HL-60 (cell line): Measurements from ENCODE around the gene ZNF610.

Source experiments
- DNase-seq, 2 experiments: peaks; one replicate each; pipeline ENCODE4 v3.0.0-alpha.2; 2010 to 2020; ENCODE audit warnings: low read depth in 1 of 2, low spot score in 1 of 2
- H3K27ac ChIP-seq: fragments of 250-450 bp; sonication (Bioruptor Pico); replicated peaks from 2 replicates; pipeline ENCODE4 v1.5.1; 2020; ENCODE audit warnings: mild to moderate bottlenecking, moderate library complexity
- H3K27me3 ChIP-seq: fragments of 250-450 bp; sonication (Bioruptor Pico); 2 replicates; pipeline ENCODE4 v1.5.1; 2021; ENCODE audit warnings: mild to moderate bottlenecking, moderate library complexity; ENCODE audit not compliant: insufficient read depth, poor library complexity, severe bottlenecking
- H3K4me3 ChIP-seq: replicated peaks from 2 replicates; pipeline ENCODE4 v1.5.1; 2011; ENCODE audit warnings: mild to moderate bottlenecking, control low read depth, low read length; ENCODE audit not compliant: insufficient read depth
- GABPA ChIP-seq: IDR thresholded peaks from 2 replicates; pipeline ENCODE4 v1.6.1; 2012; ENCODE audit warnings: low read depth
- POLR2AphosphoS5 ChIP-seq: IDR thresholded peaks from 2 replicates; pipeline ENCODE4 v1.6.1; 2012; ENCODE audit warnings: low read depth
- SPI1 ChIP-seq: IDR thresholded peaks from 2 replicates; pipeline ENCODE4 v1.6.1; 2012; ENCODE audit warnings: low read depth, mild to moderate bottlenecking, borderline replicate concordance
- TF ChIP-seq, protein P1 (sequence below): IDR thresholded peaks from one replicate; pipeline ENCODE4 v1.5.1; 2011; ENCODE audit warnings: low read length, control low read depth, inconsistent platforms; ENCODE audit not compliant: insufficient read depth
- TF ChIP-seq, protein P2 (sequence below): IDR thresholded peaks from 2 replicates; pipeline ENCODE4 v1.6.1; 2012; ENCODE audit warnings: low read depth; ENCODE audit not compliant: insufficient replicate concordance

Gene ZNF610

DNA sequence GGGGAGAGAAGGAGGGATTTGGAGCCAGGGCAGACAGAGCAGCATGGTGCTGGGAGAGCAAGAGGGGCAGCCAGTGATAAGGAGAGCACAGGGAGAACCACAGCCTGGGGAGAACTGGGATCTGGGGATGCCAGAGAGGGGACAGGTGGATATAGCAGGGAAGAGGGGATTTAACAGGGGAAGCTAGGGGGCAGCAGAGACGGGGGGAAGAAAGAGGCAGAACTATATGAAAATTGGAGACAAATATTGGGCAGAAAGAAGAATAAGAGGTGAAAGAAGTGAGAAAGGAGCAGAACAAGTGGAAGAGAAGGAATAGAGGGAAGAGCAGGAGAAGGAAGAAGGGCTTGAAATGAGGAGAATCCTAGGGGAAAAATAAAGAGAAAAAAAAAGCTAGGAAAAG is 55.1 kb downstream of the ZNF610 start:
- Histone ChIP-seq H3K4me3 (no peak overlapping the region), H3K27ac (no peak overlapping the region), H3K27me3 (no peaks in the 10 kb centered on the region)
- no peak for DNase-seq
- no peak for TF ChIP-seq POLR2AphosphoS5
- TF ChIP-seq, protein P1, sequence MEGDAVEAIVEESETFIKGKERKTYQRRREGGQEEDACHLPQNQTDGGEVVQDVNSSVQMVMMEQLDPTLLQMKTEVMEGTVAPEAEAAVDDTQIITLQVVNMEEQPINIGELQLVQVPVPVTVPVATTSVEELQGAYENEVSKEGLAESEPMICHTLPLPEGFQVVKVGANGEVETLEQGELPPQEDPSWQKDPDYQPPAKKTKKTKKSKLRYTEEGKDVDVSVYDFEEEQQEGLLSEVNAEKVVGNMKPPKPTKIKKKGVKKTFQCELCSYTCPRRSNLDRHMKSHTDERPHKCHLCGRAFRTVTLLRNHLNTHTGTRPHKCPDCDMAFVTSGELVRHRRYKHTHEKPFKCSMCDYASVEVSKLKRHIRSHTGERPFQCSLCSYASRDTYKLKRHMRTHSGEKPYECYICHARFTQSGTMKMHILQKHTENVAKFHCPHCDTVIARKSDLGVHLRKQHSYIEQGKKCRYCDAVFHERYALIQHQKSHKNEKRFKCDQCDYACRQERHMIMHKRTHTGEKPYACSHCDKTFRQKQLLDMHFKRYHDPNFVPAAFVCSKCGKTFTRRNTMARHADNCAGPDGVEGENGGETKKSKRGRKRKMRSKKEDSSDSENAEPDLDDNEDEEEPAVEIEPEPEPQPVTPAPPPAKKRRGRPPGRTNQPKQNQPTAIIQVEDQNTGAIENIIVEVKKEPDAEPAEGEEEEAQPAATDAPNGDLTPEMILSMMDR, result no peak
- TF ChIP-seq SPI1, result no peak
- TF ChIP-seq, protein P2, sequence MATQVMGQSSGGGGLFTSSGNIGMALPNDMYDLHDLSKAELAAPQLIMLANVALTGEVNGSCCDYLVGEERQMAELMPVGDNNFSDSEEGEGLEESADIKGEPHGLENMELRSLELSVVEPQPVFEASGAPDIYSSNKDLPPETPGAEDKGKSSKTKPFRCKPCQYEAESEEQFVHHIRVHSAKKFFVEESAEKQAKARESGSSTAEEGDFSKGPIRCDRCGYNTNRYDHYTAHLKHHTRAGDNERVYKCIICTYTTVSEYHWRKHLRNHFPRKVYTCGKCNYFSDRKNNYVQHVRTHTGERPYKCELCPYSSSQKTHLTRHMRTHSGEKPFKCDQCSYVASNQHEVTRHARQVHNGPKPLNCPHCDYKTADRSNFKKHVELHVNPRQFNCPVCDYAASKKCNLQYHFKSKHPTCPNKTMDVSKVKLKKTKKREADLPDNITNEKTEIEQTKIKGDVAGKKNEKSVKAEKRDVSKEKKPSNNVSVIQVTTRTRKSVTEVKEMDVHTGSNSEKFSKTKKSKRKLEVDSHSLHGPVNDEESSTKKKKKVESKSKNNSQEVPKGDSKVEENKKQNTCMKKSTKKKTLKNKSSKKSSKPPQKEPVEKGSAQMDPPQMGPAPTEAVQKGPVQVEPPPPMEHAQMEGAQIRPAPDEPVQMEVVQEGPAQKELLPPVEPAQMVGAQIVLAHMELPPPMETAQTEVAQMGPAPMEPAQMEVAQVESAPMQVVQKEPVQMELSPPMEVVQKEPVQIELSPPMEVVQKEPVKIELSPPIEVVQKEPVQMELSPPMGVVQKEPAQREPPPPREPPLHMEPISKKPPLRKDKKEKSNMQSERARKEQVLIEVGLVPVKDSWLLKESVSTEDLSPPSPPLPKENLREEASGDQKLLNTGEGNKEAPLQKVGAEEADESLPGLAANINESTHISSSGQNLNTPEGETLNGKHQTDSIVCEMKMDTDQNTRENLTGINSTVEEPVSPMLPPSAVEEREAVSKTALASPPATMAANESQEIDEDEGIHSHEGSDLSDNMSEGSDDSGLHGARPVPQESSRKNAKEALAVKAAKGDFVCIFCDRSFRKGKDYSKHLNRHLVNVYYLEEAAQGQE, result no peak
- TF ChIP-seq GABPA, result no peak

DNA sequence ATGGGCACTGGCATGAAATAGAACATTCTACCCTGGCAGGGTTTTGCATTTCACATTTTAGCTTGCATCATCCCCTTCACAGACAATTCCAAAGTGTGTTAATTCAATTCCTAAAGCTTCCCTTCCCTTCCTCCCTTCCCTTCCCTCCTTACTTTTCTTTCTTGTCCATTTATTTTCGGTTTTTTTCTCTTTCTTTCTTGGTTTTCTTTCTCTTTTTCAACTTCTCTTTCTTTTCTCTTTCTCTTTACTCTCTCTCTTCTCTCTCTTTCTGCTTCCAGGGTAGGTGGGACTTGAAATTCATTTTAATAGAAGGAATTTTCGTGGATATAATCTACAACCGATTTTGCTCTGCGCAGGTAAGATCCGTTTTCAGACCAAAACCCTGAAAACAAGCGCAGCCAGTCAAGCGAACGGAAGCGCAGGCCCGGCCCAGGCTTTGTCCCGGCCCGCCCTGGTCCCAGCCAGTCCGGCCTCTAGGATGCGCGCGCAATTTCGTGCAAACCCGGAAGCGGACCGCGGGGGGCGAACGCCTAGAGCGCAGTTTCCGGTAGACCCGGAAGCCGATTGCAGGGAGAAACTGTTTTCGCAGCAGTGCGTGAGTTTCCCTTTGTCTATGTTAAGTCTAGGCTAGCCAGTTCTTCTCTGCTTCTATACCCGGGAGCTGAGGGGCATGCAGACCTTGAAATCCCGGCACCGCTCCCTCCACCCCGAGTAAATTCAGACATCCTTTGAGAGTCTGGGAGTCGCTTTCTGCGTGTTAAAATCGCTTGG is 61.5 kb downstream of the ZNF610 start, which contains the start of gene ZNF528:
Gene ZNF528, plus strand, starts transcription at position 540 of the 771 bp plus-strand sequence. CDS start 4,165 bp downstream, outside the sequence.
- Histone ChIP-seq H3K27ac (peak within 1 kb of the TSS; percentile 83), H3K4me3 (peak within 1 kb of the TSS; percentile 57), H3K27me3 (no peaks in the 10 kb centered on the region)
- peak; percentile 75 to 96 for DNase-seq
- TF ChIP-seq, protein P2, result no peak
- peak; percentile 93 for TF ChIP-seq GABPA
- peak; percentile 77; the same call in 1 of the 2 replicates for TF ChIP-seq POLR2AphosphoS5
- TF ChIP-seq SPI1, result no peak
- TF ChIP-seq, protein P1, result no peak

DNA sequence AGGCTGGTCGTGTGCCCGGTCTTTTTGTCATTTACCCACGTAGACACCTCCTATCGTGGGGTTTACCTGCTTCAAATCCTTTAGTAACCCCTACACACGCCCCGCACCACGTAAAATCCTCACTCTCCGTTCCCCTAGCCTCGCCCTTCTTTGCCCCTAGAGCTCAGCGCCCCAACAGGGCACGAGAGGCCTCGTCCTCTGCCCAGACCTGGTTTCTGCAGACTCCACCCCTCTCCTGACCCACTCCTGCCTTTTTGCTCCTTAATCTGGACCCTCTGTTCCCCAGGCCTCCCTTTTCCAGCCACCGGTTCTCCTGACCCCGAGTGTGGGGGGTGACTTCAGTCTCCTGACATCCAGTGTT is 62.0 kb downstream of the ZNF610 start:
- DNase-seq, result peak; percentile 25 to 33
- H3K4me3 ChIP-seq, result peak overlapping the region; percentile 57
- H3K27me3 ChIP-seq, result no peaks in the 10 kb centered on the region
- H3K27ac ChIP-seq, result peak overlapping the region; percentile 83
- TF ChIP-seq SPI1, result no peak
- TF ChIP-seq, protein P2, result no peak
- no peak for TF ChIP-seq GABPA
- TF ChIP-seq, protein P1, result no peak
- no peak for TF ChIP-seq POLR2AphosphoS5
